ENCODE data around the gene SRRT. TPM values are rescaled to one million over a fixed set of nuclear protein-coding genes. Genes with fewer than 3 reads are reported as not detected.
A peak's percentile ranks its signal among the peaks of the same experiment; 100 is the strongest.

The SRRT gene
- total and polyA plus RNA-seq, 2 donors (not counting 1 experiment from before 2014, with no cell fraction given), result 198 to 209 TPM

GRCh38 chr7:100855515-100855914 is 19.4 kb upstream of the SRRT start:
- ChIA-PET POLR2A (no interaction called here), CTCF (interaction anchor here (1.6 kb wide), 1 partner anchor 56 kb away, joined by 3 read pairs; no protein-coding TSS in a partner anchor)
- no peak for DNase-seq
- Mint-ChIP-seq H3K27ac (peak overlapping the region; percentile 17), H3K4me3 (no peak overlapping the region), H3K4me1 (peaks cover 24% of the 10 kb centered on the region), H3K27me3 (no peaks in the 10 kb centered on the region), H3K9me3 (ENCODE audit: insufficient read depth) (no peaks in the 10 kb centered on the region)
- H3K27me3 ChIP-seq (replicated peaks in 1 of 4; ENCODE audit: control extremely low read depth in 1 of 4, control insufficient read depth in 3 of 4, insufficient read depth in 4 of 4, low read length in 3 of 4), result no peaks in the 10 kb centered on the region
- H3K36me3 ChIP-seq (replicated peaks in 1 of 2; ENCODE audit: control extremely low read depth in 1 of 2, control insufficient read depth in 1 of 2, extremely low read depth in 1 of 2, insufficient read depth in 2 of 2, low read length in 1 of 2), result peaks cover 0 to 35% of the 10 kb centered on the region in 2 experiments
- H3K9ac ChIP-seq (ENCODE audit: low read length), result no peak overlapping the region
- peaks cover 11 to 23% of the 10 kb centered on the region in 2 donors for H3K4me1 ChIP-seq (ENCODE audit: control insufficient read depth in 2 of 2, insufficient read depth in 2 of 2, low read length in 2 of 2)
- intact Hi-C loops (cut with micrococcal nuclease), result no loop called here
- H3K4me3 ChIP-seq (ENCODE audit: control extremely low read depth in 1 of 5, extremely low read depth in 1 of 5, insufficient read depth in 1 of 5, low read depth in 2 of 5, low read length in 4 of 5), result no peak overlapping the region
- H3K79me2 ChIP-seq (ENCODE audit: control insufficient read depth, insufficient read depth, low read length), result peaks cover 55% of the 10 kb centered on the region
- peaks cover 56% of the 10 kb centered on the region for H4K20me1 ChIP-seq (ENCODE audit: control insufficient read depth, insufficient read depth, low read length, poor library complexity, severe bottlenecking)
- H2AFZ ChIP-seq (ENCODE audit: insufficient read depth, low read depth, low read length, poor library complexity, severe bottlenecking), result no peak overlapping the region
- no peak overlapping the region for H3K4me2 ChIP-seq (replicated peaks; ENCODE audit: low read depth, low read length, poor library complexity, severe bottlenecking)
- 95% methylated on average over 7 of the region's 10 CpGs for WGBS (ENCODE audit: insufficient coverage)
- ATAC-seq (ENCODE audit: low read depth), result no peak
- H3K27ac ChIP-seq (ENCODE audit: low read length in 2 of 2), result no peak overlapping the region
- no peak for TF ChIP-seq EZH2 (IDR thresholded peaks at IDR 0.05; ENCODE audit: borderline replicate concordance, insufficient read depth, low read depth, low read length, poor library complexity, severe bottlenecking)
- no peak for TF ChIP-seq CTCF (IDR thresholded peaks at IDR 0.05)
- no peaks in the 10 kb centered on the region for H3K9me3 ChIP-seq (ENCODE audit: control extremely low read depth in 1 of 3, control insufficient read depth in 2 of 3, insufficient read depth in 1 of 3, low read length in 2 of 3)

GRCh38 chr7:100856871-100857282 is 18.0 kb upstream of the SRRT start:
- no peak for ATAC-seq (ENCODE audit: low read depth)
- Histone ChIP-seq H3K9ac (ENCODE audit: low read length) (no peak overlapping the region), H3K4me1 (ENCODE audit: control insufficient read depth in 2 of 2, insufficient read depth in 2 of 2, low read length in 2 of 2) (peaks cover 8 to 21% of the 10 kb centered on the region in 2 donors), H3K4me2 (replicated peaks; ENCODE audit: low read depth, low read length, poor library complexity, severe bottlenecking) (no peak overlapping the region), H2AFZ (ENCODE audit: insufficient read depth, low read depth, low read length, poor library complexity, severe bottlenecking) (no peak overlapping the region), H3K4me3 (ENCODE audit: control extremely low read depth in 1 of 5, extremely low read depth in 1 of 5, insufficient read depth in 1 of 5, low read depth in 2 of 5, low read length in 4 of 5) (no peak overlapping the region), H3K27ac (ENCODE audit: low read length in 2 of 2) (no peak overlapping the region), H3K79me2 (ENCODE audit: control insufficient read depth, insufficient read depth, low read length) (peaks cover 44% of the 10 kb centered on the region), H3K36me3 (replicated peaks in 1 of 2; ENCODE audit: control extremely low read depth in 1 of 2, control insufficient read depth in 1 of 2, extremely low read depth in 1 of 2, insufficient read depth in 2 of 2, low read length in 1 of 2) (peaks cover 0 to 47% of the 10 kb centered on the region in 2 experiments), H4K20me1 (ENCODE audit: control insufficient read depth, insufficient read depth, low read length, poor library complexity, severe bottlenecking) (peaks cover 56% of the 10 kb centered on the region), H3K9me3 (ENCODE audit: control extremely low read depth in 1 of 3, control insufficient read depth in 2 of 3, insufficient read depth in 1 of 3, low read length in 2 of 3) (no peaks in the 10 kb centered on the region), H3K27me3 (replicated peaks in 1 of 4; ENCODE audit: control extremely low read depth in 1 of 4, control insufficient read depth in 3 of 4, insufficient read depth in 4 of 4, low read length in 3 of 4) (no peaks in the 10 kb centered on the region)
- Mint-ChIP-seq H3K4me3 (no peak overlapping the region), H3K4me1 (peaks cover 21% of the 10 kb centered on the region), H3K9me3 (ENCODE audit: insufficient read depth) (no peaks in the 10 kb centered on the region), H3K27ac (no peak overlapping the region), H3K27me3 (no peaks in the 10 kb centered on the region)
- no peak for DNase-seq
- TF ChIP-seq EZH2 (IDR thresholded peaks at IDR 0.05; ENCODE audit: borderline replicate concordance, insufficient read depth, low read depth, low read length, poor library complexity, severe bottlenecking) (no peak), CTCF (IDR thresholded peaks at IDR 0.05) (no peak)
- ChIA-PET POLR2A (no interaction called here), CTCF (interaction anchor here (1.6 kb wide), 1 partner anchor 57 kb away, joined by 3 read pairs; no protein-coding TSS in a partner anchor)
- intact Hi-C loops (cut with micrococcal nuclease), result no loop called here
- WGBS (ENCODE audit: insufficient coverage), result 98% methylated on average over 14 of the region's 16 CpGs
